CD4-positive, alpha-beta T cell treated with Interleukin-17A for 4 hours (primary cell): ENCODE measurements around the gene ZNF529.

Source experiments
- DNase-seq: peaks from one replicate; pipeline ENCODE4 v3.0.0-alpha.2; 2020; ENCODE audit warnings: mixed read lengths

The ZNF529 gene

DNA sequence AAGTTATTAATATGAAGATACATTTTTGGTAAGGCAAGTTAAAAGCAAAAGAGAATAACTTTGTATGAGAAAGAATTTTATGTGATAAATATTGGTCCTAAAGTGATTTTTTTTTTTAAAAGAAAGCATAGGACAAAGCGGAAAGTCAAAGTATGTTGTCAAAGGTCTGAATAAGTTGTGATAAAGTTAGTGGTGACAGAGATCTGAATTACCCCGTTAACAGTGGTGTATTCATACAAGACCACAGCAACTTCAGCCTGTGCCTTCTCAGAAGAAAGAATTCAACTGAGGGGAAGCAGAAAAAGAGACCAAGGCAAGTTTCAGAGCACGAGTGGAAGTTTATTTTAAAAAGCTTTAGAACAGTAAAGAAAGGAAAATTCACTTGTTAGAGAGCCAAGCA lies 64.8 kb downstream of the ZNF529 start:
- DNase-seq = no peak

DNA sequence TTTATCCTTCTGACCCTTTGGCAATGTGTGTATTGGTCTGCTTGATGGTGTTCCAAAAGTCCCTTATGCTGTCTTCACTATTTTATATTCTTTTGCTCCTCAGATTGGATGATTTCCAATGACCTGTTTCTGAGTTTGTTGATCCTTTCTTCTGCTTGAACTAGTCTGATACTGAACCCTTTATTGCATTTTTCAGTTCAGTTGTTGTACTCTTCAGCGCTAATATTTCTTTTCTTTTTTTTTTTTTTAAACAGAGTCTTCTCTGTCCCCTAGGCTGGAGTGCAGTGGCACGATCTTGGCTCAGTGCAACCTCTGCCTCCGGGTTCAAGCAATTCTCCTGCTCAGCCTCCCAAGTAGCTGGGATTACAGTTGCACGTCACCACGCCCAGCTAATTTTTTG lies 71.1 kb downstream of the ZNF529 start:
- DNase-seq = no peak

DNA sequence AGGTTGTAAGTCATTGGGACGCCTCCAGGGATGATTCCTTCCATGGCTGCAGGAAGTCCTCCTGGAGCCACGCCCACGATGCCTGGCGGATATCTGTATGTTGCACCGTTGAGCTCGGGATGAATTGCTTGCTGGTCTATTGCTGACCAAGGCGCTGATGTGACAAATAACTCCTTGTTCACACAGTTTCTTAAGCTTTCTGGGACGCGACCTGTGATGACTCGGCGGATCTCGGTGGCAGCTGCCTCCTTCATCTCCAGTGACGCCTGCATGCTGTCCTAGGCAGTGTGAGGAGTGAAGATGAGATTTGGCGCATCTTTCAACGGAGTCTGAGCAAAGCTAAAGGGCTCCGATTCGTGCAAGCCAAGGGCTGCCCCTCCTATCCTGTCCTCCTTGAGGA lies 76.1 kb downstream of the ZNF529 start:
- DNase-seq = no peak
